HG02571 (cell line): Measurements from ENCODE around the gene TRAK2.
"Not testable (repeated sequence)": the region's sequence is repeated elsewhere in the genome, so short reads cannot be mapped to it uniquely, and the experiment has no call there.

ENCODE experiments used
- ATAC-seq: cut with Tn5 transposase; IDR thresholded peaks from one replicate; pipeline ENCODE4 v1.9.1; 2021; ENCODE audit warnings: mild to moderate bottlenecking, moderate library complexity; ENCODE audit not compliant: unreplicated experiment

TRAK2 gene

DNA sequence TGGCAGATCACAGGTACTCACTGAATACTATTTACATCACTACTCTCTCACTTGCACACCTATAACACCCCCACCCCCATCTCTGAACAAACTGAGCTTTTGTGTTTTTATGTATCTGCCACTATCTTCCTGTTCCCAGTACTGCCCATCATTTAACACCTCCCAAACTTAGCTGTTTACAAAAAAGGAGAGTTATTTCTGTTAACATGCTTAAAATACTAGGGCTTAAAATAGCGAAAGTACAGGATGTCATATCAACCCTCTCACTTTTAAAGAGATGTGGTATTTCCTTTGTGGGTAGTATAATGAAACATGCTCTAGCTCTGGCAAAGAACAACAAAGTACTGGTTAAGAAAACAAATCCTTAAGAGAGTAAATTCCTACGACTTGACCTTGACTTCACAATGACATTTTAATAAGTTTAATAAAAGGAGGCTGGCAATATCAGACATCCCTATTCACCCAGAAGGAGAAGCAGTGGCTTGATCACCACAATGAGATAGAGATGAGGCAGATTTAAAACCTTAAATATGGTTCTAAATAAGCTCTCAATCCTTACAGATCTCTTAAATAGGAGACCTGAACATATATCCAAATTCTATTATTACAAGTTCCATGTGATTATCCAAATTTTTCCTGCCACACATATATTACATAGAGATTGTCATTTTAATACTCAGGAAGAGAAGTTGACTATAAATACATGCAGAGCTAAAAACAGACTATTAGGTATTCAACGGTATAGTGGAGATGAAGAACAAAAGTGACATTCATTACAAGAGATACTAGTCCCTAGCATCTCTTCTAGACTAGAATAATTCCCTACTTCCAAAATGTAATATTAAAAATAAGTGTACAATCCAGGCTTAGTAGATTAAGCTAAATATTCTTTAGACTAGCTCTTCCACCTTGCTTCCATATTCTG lies 36.9 kb downstream of the TRAK2 start:
- no peak for ATAC-seq

- ATAC-seq, result no peak
These were observed 37.7 kb downstream of the TRAK2 start for GRCh38 chr2:201413552-201413951.

DNA sequence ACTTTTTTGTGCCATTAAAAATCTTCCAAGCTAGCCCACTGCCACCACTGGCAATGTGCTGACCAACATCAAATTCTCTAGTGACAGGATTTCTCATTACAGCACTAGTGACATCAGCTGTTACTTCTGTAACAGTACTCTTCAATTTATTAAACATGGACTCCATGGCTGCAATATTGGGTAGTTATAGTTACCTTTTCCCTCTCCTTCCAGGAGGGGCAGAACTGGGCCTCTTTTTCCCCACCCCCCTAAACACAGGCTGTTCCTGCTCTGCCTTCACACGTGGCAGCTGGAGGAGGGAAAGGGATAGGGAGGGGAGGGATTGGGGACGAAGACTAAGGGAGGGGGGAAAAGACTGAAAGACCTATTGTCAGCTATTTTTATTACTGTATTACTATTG lies 38.1 kb downstream of the TRAK2 start:
- ATAC-seq, result no peak

DNA sequence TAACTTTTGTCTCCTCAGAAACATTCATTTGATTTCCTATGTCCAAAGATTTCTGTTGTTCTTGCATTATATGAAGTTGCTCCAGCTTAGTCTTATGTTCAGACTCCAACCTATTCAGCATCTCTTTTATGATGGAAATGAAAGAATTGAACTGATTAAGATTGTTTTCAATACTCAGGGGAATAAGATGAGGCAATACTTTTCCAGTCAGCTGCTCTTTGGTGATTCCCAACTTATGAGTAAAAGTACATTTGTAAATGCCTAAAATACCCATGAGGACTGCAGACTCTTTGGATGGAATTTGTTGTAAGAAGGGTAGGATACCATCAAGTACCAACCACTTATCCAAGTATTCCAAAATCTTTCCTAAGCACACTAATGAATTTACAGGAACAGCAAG lies 39.8 kb downstream of the TRAK2 start:
- ATAC-seq, result no peak

DNA sequence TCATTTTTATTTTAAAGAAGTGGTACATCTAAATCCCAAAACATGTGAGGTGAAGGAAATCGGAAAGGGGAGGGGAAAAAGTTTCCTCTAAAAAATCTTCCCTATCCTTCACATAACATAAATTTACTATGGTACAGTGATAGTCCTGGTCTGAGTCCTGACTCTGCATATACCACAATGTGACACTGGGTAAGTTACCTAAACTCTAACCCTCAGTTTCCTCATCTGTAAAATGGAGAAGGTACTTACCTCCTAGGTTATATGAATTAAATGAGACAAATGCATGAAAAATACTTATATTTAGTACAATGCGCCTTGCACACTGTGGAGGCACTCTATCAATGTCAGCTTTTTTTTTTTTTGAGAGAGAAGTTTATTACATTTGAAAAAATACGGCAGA lies 42.3 kb downstream of the TRAK2 start:
- ATAC-seq, result no peak

DNA sequence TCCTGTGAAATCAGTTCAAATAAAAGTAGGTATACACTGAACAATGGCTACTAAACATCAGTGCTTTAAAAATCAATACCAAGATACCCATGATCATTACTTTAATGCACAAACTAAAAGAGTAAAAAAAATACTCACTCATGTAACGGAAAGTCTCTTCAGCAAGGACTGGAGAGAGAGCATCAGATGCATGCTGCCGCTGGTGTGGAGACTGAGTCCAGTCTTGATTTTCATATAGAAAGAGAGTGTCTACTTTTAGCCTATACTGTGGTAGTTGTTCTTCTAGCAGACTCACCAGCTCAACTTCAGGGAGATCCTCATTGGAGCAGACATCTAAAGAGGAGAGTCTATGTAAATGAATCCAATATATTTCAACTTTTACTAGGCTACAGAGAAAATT lies 44.0 kb downstream of the TRAK2 start:
- ATAC-seq, result no peak

GRCh38 chr2:201406077-201406662 lies 45.1 kb downstream of the TRAK2 start:
- ATAC-seq, result no peak

DNA sequence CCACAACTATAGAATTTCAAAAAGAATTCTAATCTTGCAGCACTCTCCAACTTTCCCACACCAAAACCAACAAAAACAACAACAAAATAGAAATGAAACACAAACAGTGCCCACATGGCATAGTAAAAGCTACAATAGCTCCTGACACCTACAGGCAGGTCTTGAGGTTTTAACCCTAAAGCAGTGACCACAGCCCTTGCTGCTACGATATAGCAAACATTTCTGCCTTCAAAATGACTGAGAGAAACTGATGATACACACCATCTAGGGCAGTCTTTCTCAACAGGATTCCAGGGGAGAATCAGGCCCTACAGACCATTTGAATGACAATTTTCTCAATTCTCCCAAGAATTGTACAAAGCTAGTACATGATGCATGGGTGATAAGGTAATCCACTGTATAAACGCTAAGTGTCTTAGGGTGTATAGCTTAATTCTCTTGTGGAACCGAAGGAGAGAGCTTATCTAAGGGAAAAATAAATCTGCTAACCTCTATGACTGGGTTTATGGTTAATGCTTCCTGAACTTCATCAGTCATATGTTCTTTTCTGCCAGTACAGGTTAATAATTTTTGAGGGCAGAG lies 46.5 kb downstream of the TRAK2 start:
- ATAC-seq, result no peak

DNA sequence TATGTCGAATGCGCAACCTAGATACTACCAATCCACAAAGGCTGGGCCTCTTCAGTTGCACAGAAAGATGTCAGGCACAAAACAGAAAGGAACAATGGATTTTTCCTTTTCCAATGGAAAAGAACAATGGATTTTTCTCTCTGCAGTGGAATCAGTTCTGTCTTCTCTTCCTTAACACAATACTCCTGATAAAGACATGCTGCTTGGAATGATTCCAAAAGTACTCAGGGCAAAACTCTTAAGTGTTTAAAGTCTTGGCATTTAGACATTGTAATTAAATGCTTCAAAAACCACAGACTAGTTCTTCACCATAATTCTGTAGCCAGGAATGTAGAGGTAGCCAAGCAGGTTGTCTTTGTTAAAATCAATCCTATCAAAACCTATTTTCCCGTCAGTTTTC lies 47.4 kb downstream of the TRAK2 start:
- ATAC-seq, result no peak

DNA sequence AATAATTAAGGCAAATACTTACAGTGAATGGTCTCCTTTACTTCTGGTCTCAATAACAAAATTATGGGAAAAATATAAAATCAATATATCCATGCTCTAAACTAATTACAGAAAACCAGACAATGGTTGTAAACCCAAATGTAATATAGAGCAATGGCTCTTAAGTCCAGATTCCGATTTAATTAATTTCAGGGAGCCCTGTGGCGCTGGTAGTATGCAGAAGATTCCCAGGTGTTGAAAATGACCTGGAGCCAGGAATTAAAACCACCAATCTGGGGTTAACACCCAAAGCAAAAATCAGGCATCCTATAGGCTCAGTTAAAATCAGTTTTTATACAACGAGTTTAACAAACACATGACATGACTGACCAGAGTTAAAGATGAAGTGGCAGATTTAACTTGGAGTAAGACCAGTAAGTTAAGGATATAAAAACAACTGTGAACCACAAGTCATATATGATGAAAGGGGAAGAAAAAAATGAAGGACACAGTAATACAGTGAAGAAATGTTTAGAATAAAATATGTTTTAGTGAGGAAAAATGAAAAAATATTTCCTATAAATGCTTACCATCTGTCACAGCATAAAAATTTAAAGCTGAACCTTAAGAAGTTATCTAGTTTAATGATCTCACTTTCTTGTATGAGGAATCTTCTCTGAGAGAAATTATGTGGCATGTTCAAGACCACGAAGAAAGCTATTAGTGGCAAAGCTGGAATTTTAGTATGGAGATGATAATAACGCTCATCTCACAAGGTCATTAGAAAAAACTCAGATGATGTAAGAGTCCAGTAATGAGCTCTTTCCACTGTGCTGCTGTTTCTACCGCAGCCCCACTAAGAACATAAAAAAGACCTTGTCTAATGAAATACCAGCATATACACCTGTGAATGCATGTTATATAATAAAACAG lies 48.4 kb downstream of the TRAK2 start:
- no peak for ATAC-seq

DNA sequence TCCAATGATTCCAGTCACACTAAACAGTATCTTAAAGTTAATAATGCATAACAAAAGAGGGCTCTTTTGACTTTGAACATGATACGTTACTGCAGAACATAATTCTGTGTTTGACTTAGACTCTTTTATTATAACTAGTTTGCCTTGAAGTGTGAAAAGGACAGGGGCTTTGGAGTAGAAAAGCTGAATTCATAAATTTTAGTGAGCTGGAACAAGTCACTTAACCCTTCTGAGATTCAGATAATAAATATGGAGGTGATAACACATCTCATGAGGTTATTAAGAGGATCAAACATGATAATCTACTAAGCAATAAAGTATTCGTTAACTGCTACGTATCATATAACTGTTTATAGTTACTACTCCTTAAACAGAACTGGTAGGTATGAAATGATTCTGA lies 49.4 kb downstream of the TRAK2 start:
- ATAC-seq, result no peak

DNA sequence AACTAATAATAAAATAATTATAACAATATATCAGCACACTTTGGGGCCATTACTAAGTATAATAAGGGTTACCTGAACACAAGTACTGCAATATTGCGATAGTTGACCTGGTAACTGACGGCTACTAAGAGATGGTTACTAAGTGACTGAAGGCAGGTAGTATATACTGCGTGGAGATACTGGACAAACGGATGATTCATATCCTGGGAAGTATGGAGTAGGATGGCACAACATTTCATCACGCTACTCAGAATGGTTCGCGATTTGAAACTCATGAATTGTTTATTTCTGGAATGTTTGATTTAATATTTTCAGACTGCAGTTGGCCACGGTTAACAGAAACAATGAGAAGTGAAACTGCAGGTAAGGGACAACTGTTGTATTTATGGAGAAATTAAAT lies 54.7 kb downstream of the TRAK2 start:
- ATAC-seq, result no peak

DNA sequence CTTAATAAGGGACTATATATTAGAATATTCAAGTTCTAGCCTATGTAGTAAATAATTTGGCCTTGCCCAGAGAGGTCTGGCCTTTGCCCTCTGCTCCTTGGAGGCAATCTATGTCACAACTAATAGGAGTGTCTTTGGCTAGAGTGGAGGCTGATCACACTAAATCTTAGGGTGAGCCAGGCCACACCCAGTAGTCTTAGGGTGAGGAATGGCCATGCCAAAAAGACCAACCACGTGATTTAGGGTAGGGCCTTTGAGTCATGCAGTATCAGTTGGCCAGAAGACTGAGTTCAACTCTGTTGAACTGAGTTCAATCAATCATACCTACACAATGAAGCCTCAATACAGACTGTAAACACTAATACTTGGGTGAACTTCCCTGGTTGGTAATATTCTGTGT lies 68.1 kb downstream of the TRAK2 start:
- no peak for ATAC-seq

GRCh38 chr2:201378496-201379397 lies 72.5 kb downstream of the TRAK2 start:
- ATAC-seq, result no peak

DNA sequence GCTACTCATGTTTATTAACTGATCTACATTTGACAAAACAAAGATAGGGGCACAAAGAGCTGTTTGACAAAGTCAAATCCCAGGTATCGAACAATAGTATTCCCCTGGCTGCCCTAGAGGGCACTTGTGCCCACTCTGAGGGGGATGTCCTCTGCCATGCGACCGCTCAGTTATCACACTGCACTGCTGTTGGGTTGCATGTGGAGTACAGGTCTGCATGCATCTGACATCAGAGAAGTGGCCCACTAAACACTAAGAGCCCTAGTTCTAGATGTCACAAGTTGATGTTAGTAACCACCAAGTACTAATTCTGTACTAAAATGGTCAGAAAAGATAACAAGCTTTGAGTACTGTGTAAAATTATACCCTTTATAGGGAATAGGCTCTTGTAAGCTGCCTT lies 74.0 kb downstream of the TRAK2 start:
- ATAC-seq, result no peak

- ATAC-seq, result no peak
These were observed 81.5 kb downstream of the TRAK2 start for GRCh38 chr2:201369775-201370174.

- ATAC-seq, result not testable (repeated sequence)
These were observed 81.9 kb downstream of the TRAK2 start for GRCh38 chr2:201369318-201369717.

DNA sequence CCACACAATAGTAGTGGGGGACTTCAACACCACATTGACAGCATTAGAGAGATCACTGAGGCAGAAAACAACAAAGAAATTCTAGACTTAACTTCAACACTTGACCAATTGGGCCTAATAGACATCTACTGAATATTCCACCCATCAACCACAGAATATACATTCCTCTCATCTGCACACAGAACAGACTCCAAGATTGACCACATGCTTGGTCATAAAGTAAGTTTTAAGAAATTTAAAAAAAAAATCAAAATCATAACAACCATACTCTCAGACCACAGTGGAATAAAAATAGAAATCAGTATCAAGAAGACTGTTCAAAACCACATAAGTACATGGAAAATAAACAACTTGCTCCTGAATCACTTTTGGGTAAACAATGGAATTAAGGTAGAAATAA lies 85.1 kb downstream of the TRAK2 start:
- no peak for ATAC-seq

DNA sequence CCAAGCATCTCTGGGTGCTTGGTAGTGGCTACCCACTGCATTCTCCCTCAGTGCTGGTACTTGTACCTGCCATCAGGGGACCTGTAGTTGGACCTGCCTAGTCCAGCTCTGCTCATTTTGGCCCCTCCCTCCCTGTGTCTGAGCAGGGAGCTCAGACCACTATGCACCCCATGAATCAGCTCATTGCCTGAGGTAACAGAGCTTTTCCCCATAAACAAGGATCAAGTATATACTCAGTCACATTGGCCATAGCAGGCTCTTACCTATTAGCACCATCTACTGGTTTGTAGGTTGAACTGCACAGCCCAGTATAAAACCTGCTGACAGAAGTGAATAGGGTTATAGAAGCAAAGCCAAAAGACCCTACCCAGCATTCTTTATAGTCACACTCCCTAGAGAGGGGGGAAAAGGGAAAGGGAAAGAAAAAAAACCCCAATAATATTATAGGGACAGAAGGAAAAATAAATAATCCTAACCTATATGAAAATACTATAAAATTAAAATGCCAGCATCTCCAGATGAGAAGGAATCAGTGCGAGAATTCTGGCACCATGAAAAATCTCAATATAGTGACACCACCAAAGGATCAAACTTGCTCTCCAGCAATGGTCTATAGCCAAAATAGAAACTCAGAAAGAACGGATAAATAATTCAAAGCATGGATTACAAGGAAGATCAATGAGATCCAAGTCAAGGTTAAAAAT lies 87.2 kb downstream of the TRAK2 start:
- no peak for ATAC-seq
